Right lobe of liver (tissue), 6 donors: Measurements from ENCODE around the gene EXD3. TPM values are rescaled to one million over a fixed set of nuclear protein-coding genes. Genes with fewer than 3 reads are reported as not detected.
"Not testable (repeated sequence)": the region's sequence is repeated elsewhere in the genome, so short reads cannot be mapped to it uniquely, and the experiment has no call there.

Experiments used
- ATAC-seq, 4 donors: fragments of 200-7000 bp; cut with Tn5 transposase; one replicate each; pipeline ENCODE4 v1.9.1; 2020; ENCODE audit warnings: mild to moderate bottlenecking in 4 of 4, moderate library complexity in 4 of 4
- DNase-seq, 3 donors: peaks; one replicate each; pipeline ENCODE4 v3.0.0-alpha.2; 2020
- H3K27ac ChIP-seq, 3 donors: fragments of 200-600 bp; one replicate each; pipeline ENCODE4 v1.8.0; 2022
- H3K27me3 ChIP-seq, 2 donors: fragments of 200-600 bp; one replicate each; pipeline ENCODE4 v1.8.0; 2022
- H3K36me3 ChIP-seq, 4 donors: fragments of 200-600 bp; sonication (generic) in 1 of 4; one replicate each; pipeline versions ENCODE4 v1.5.1 to v1.8.0; 2017 to 2022; ENCODE audit warnings: control low read depth in 1 of 4
- H3K4me1 ChIP-seq, 4 donors: fragments of 200-600 bp; sonication (generic) in 1 of 4; one replicate each; pipeline versions ENCODE4 v1.5.1 to v1.8.0; 2017 to 2022; ENCODE audit warnings: control low read depth in 1 of 4
- H3K4me3 ChIP-seq, 3 donors: fragments of 200-600 bp; one replicate each; pipeline ENCODE4 v1.8.0; 2022
- H3K9me3 ChIP-seq, 4 donors: fragments of 200-600 bp; sonication (generic) in 1 of 4; one replicate each; pipeline versions ENCODE4 v1.5.1 to v1.8.0; 2017 to 2022; ENCODE audit warnings: control low read depth in 1 of 4
- CTCF ChIP-seq, 4 donors: fragments of 200-600 bp in 3 of 4; fragments of 450-650 bp in 1 of 4; IDR thresholded peaks; one replicate each; pipeline versions ENCODE4 v1.5.1 to v1.8.0; 2016 to 2022; ENCODE audit warnings: antibody characterized with exemption in 4 of 4, mild to moderate bottlenecking in 2 of 4
- POLR2A ChIP-seq: fragments of 450-650 bp; IDR thresholded peaks from one replicate; pipeline ENCODE4 v1.6.1; 2017; ENCODE audit warnings: antibody characterized with exemption, mild to moderate bottlenecking
- WGBS: methylation state at CpG from one replicate; pipeline ENCODE4 v1.1.6; 2018; ENCODE audit warnings: low coverage, low lambda C conversion rate; ENCODE audit not compliant: insufficient coverage; ENCODE audit errors: missing lambda C conversion rate; 5-methylcytosine and 5-hydroxymethylcytosine counted together
- intact Hi-C, 2 donors: fragments of 100-400 bp; cut with DNase I; formaldehyde crosslinking; loops; one replicate each; pipeline versions ENCODE4 v1.11.2 to v1.14.1; 2022
- total RNA-seq, 6 experiments: library from RNA; depleted of rRNA in 2 of 6; stranded (reverse); fragments of >200 nt in 2 of 6; fragmentation: NEBNext Ultra II Directional in 3 of 6; extraction: Animal tissue kit (Norgen Biotek cat#: 25700) in 3 of 6; gene quantifications; one replicate each; pipeline versions ENCODE4 v1.1.0 to v1.2.4, GENCODE V29; 2016 to 2023
- donor health status: DM: no; HTN: yes; CAD: no.
- donor health status: DM: no; HTN: no; CAD: no.
- donor health status: DM: no; HTN: no; CAD: no.
- donor health status: DM: no; HTN: yes; CAD: no.
- donor health status: DM: no; HTN: yes; CAD: no.

Gene EXD3
- total RNA-seq, 6 experiments from 2014 or later = 3.3 to 14.4 (median 10.6) TPM

GRCh38 chr9:137347928-137348327 is 75.0 kb downstream of the EXD3 start:
- H3K4me3 ChIP-seq = no peak overlapping the region
- no peaks in the 10 kb centered on the region for H3K36me3 ChIP-seq
- H3K9me3 ChIP-seq = no peaks in the 10 kb centered on the region
- H3K27me3 ChIP-seq = no peaks in the 10 kb centered on the region
- H3K4me1 ChIP-seq = no peaks in the 10 kb centered on the region
- no CpG with 5 or more reads among the region's 13 CpGs for WGBS
- DNase-seq (no peak), ATAC-seq (no peak)
- no peak overlapping the region for H3K27ac ChIP-seq
- TF ChIP-seq CTCF (IDR thresholded peaks at IDR 0.05) (no peak), POLR2A (no peak)
- intact Hi-C loops = no loop called here

GRCh38 chr9:137342482-137342881 is 80.5 kb downstream of the EXD3 start:
- DNase-seq = no peak
- WGBS = 93% methylated on average over 5 of the region's 7 CpGs
- no peak for ATAC-seq
- TF ChIP-seq POLR2A = no peak
- TF ChIP-seq CTCF (IDR thresholded peaks at IDR 0.05) = no peak
- H3K27me3 ChIP-seq = no peaks in the 10 kb centered on the region
- H3K27ac ChIP-seq = no peak overlapping the region
- H3K4me1 ChIP-seq = no peaks in the 10 kb centered on the region
- H3K4me3 ChIP-seq = no peak overlapping the region
- H3K9me3 ChIP-seq = no peaks in the 10 kb centered on the region
- no peaks in the 10 kb centered on the region for H3K36me3 ChIP-seq
- intact Hi-C loops = no loop called here

- no peak overlapping the region for H3K4me3 ChIP-seq
- no peaks in the 10 kb centered on the region for H3K4me1 ChIP-seq
- H3K36me3 ChIP-seq = no peaks in the 10 kb centered on the region
- no CpG with 5 or more reads among the region's 6 CpGs for WGBS
- H3K27ac ChIP-seq = no peak overlapping the region
- H3K9me3 ChIP-seq = peaks cover 0 to 5% (median 0%) of the 10 kb centered on the region in 4 donors
- ATAC-seq = no peak
- intact Hi-C loops = no loop called here
- no peaks in the 10 kb centered on the region for H3K27me3 ChIP-seq
- no peak for DNase-seq
- TF ChIP-seq CTCF (IDR thresholded peaks at IDR 0.05) (no peak), POLR2A (no peak)
Observed at GRCh38 chr9:137341227-137341626, 81.7 kb downstream of the EXD3 start.

GRCh38 chr9:137339908-137340462 is 83.0 kb downstream of the EXD3 start:
- H3K27me3 ChIP-seq, H3K4me3 ChIP-seq, intact Hi-C loops, H3K4me1 ChIP-seq, H3K36me3 ChIP-seq, ATAC-seq, DNase-seq, H3K27ac ChIP-seq, H3K9me3 ChIP-seq: not testable (repeated sequence)
- 82% methylated on average over 7 of the region's 12 CpGs for WGBS

GRCh38 chr9:137339045-137339907 is 83.7 kb downstream of the EXD3 start:
- intact Hi-C loops = no loop called here
- TF ChIP-seq CTCF (IDR thresholded peaks at IDR 0.05) = no peak

More at GRCh38 chr9:137339045-137339907, 83.7 kb downstream of the EXD3 start:
- 77% methylated on average over 7 of the region's 7 CpGs for WGBS
- H3K36me3 ChIP-seq = no peaks in the 10 kb centered on the region
- no peaks in the 10 kb centered on the region for H3K4me1 ChIP-seq
- no peak overlapping the region for H3K4me3 ChIP-seq
- no peaks in the 10 kb centered on the region for H3K27me3 ChIP-seq
- no peak for DNase-seq
- peaks cover 0 to 5% (median 0%) of the 10 kb centered on the region in 4 donors for H3K9me3 ChIP-seq
- no peak overlapping the region for H3K27ac ChIP-seq
- no peak for ATAC-seq
